RPMI7951 (cell line): ENCODE data around the gene BNC2. TPM values are rescaled to one million over a fixed set of nuclear protein-coding genes. Genes with fewer than 3 reads are reported as not detected.
"Not testable (repeated sequence)": the region's sequence is repeated elsewhere in the genome, so short reads cannot be mapped to it uniquely, and the experiment has no call there.

ENCODE experiments used
- DNase-seq: peaks from one replicate; pipeline ENCODE4 v3.0.0-alpha.2; 2012; ENCODE audit warnings: low read depth
- total RNA-seq: library from RNA; depleted of rRNA; stranded (reverse); fragments of >200 nt; shearing (Covaris generic); gene quantifications from 2 replicates; pipeline ENCODE4 v1.2.3, GENCODE V29; 2014

The BNC2 gene
- total RNA-seq, 1 experiment from 2014 or later = 8.8 TPM

- DNase-seq = no peak
These were observed 324.8 kb downstream of the BNC2 start for GRCh38 chr9:16545639-16546038.

- DNase-seq = no peak
These were observed 325.6 kb downstream of the BNC2 start for GRCh38 chr9:16544842-16545241.

GRCh38 chr9:16543686-16544085 is 326.8 kb downstream of the BNC2 start:
- no peak for DNase-seq

GRCh38 chr9:16543225-16543624 is 327.2 kb downstream of the BNC2 start:
- DNase-seq = no peak

GRCh38 chr9:16542290-16542689 is 328.2 kb downstream of the BNC2 start:
- peak; percentile 40 for DNase-seq

- peak; percentile 64 for DNase-seq
These were observed 329.5 kb downstream of the BNC2 start for GRCh38 chr9:16540743-16541613.

GRCh38 chr9:16539626-16540025 is 330.8 kb downstream of the BNC2 start:
- not testable (repeated sequence) for DNase-seq

GRCh38 chr9:16535555-16535954 is 334.9 kb downstream of the BNC2 start:
- DNase-seq = no peak

- DNase-seq = peak; percentile 77
These were observed 337.6 kb downstream of the BNC2 start for GRCh38 chr9:16532681-16533450.

- peak; percentile 65 for DNase-seq
These were observed 338.2 kb downstream of the BNC2 start for GRCh38 chr9:16532272-16532671.

GRCh38 chr9:16530669-16531642 is 339.5 kb downstream of the BNC2 start:
- no peak for DNase-seq

- DNase-seq = no peak
These were observed 342.9 kb downstream of the BNC2 start for GRCh38 chr9:16527573-16527972.

GRCh38 chr9:16526380-16526779 is 344.1 kb downstream of the BNC2 start:
- peak; percentile 55 for DNase-seq

- DNase-seq = no peak
These were observed 345.6 kb downstream of the BNC2 start for GRCh38 chr9:16524823-16525222.

GRCh38 chr9:16524078-16524477 is 346.4 kb downstream of the BNC2 start:
- no peak for DNase-seq

- peak; percentile 98 for DNase-seq
These were observed 348.5 kb downstream of the BNC2 start for GRCh38 chr9:16521868-16522411.

GRCh38 chr9:16519001-16519400 is 351.5 kb downstream of the BNC2 start:
- DNase-seq = no peak

GRCh38 chr9:16516891-16517290 is 353.6 kb downstream of the BNC2 start:
- DNase-seq = peak; percentile 29

GRCh38 chr9:16515879-16516301 is 354.6 kb downstream of the BNC2 start:
- peak; percentile 82 for DNase-seq

- no peak for DNase-seq
These were observed 355.3 kb downstream of the BNC2 start for GRCh38 chr9:16515207-16515606.

GRCh38 chr9:16514131-16514530 is 356.3 kb downstream of the BNC2 start:
- DNase-seq = no peak
